ENCODE results near the gene SVBP.
"Not testable (repeated sequence)": the region's sequence is repeated elsewhere in the genome, so short reads cannot be mapped to it uniquely, and the experiment has no call there.

The SVBP gene

DNA sequence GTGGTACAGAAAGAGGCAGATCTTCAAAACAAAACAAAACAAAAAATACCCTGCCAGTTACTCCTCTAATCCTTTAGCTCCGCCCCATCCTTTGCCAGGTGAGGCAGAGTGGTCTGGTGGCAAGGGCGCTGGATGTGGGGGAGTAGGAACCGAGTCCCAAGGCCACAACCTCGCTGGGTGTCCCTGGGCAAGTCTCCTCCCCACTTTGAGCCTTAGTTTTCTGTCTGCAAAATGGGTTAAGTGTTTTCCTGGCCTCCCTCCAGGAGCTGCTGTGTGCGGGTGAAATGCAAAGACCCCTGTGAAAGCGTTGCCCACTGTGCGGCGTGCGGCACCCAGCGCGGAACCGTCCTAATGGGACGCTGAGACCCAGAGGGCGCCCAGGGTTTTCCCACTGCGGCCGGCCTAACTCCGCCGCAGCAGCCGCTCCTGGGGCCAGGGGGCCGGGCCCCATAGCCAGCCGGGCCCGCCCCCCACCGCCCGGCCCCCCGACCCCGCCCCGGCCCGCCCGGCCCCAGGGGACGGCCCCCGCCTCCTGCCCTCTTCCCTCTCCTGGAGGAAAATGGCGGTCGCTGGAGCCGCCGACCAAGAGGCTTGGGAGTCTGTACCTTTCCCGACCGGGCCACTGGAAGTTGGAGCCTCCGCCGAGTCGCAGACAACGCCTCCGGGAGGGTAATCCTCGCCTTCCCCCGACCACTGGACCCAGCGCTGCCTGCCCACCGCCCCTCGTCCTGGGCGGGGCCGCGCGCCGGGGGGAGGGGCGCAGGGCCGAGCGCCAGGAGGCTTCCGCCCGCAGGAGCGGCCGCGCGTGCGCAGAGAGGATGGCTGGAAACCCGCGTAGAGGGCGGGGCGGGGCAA is at the start of gene SVBP, which contains the start of gene ERMAP:
Gene SVBP (minus strand): TSS at position 813 of the 855 bp plus-strand sequence. CDS start 853 bp downstream, outside the sequence.
Gene ERMAP (plus strand): TSS at position 538 of the 855 bp plus-strand sequence. CDS start 13,327 bp downstream, outside the sequence.
- peak; percentile 95 for DNase-seq

GRCh38 chr1:42866549-42866948 is 49.4 kb upstream of the SVBP start:
- DNase-seq, result no peak

- no peak for DNase-seq
These were observed 43.8 kb upstream of the SVBP start for GRCh38 chr1:42861014-42861399.

GRCh38 chr1:42860339-42861013 is 43.3 kb upstream of the SVBP start:
- no peak for DNase-seq

GRCh38 chr1:42859366-42859765 is 42.2 kb upstream of the SVBP start:
- DNase-seq, result not testable (repeated sequence)

- DNase-seq, result not testable (repeated sequence)
These were observed 39.4 kb upstream of the SVBP start for GRCh38 chr1:42856554-42856953.

- DNase-seq, result no peak
These were observed 36.1 kb upstream of the SVBP start for GRCh38 chr1:42853116-42853884.

GRCh38 chr1:42852608-42852980 is 35.4 kb upstream of the SVBP start:
- no peak for DNase-seq

GRCh38 chr1:42851960-42852607 is 34.9 kb upstream of the SVBP start:
- no peak for DNase-seq

GRCh38 chr1:42851420-42851819 is 34.2 kb upstream of the SVBP start:
- DNase-seq, result no peak

DNA sequence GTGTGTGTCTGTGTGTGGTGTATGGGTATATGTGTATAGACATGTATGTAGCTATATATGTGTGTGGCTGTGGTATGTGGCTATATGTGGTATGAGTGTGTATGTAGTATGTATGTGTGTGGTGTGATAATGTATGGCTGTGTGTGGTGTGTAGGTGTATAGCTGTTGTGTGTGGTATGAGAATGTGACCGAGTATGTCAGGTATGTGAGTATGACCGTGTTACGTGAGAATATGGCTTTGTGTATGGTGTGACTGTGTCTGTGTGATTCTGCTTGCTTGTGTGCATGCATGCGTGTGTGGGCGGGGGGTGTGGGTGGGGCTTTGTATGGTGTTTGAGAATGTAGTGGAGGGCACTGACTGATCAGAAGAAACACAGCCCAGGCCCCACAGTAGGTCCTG is 32.7 kb upstream of the SVBP start:
- DNase-seq, result no peak

- no peak for DNase-seq
These were observed 31.8 kb upstream of the SVBP start for GRCh38 chr1:42848823-42849537.

DNA sequence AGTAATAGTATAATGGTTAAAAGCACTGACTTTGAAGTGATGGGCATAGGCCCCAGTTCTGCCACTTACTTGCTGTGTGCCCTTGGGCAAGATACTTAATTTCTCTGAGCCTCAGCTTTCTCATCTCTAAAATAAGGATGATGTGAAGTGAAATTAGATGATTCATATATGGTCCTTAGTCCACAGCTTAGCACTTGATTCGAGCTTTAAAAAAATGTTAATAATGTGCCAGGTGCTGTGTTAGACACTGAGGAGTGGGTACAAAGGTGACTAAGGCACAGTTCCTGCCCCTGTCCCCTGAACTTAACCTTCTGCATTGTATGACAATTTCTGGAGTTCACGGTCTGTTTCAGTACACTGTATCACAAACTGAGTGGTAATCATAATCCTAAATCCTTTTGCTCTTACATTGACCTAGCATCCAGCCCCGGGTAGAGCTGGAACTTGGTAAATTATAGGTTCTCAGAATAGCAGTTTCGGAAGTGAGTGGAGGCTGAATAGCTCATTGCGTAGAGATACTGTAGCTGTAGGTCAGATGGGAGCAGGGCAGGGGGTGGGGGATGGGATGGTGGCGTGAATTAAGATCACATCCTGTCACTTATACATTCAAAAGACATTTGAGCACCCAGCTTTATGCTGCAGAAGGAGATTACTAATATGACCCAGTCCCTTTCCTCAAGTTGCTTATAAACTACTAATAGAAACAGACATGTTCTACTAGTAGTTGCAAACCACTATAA is 30.7 kb upstream of the SVBP start:
- no peak for DNase-seq

GRCh38 chr1:42847111-42847595 is 30.0 kb upstream of the SVBP start:
- DNase-seq, result no peak

- DNase-seq, result peak; percentile 98
These were observed 29.3 kb upstream of the SVBP start, which contains the start of gene ZNF691 for GRCh38 chr1:42846257-42847110. Gene ZNF691, plus strand, starts transcription at chr1:42846613. Its CDS starts 3,046 bp downstream, at chr1:42849659.

- no peak for DNase-seq
These were observed 28.7 kb upstream of the SVBP start for GRCh38 chr1:42845866-42846256.

- no peak for DNase-seq
These were observed 28.0 kb upstream of the SVBP start for GRCh38 chr1:42845193-42845592.

DNA sequence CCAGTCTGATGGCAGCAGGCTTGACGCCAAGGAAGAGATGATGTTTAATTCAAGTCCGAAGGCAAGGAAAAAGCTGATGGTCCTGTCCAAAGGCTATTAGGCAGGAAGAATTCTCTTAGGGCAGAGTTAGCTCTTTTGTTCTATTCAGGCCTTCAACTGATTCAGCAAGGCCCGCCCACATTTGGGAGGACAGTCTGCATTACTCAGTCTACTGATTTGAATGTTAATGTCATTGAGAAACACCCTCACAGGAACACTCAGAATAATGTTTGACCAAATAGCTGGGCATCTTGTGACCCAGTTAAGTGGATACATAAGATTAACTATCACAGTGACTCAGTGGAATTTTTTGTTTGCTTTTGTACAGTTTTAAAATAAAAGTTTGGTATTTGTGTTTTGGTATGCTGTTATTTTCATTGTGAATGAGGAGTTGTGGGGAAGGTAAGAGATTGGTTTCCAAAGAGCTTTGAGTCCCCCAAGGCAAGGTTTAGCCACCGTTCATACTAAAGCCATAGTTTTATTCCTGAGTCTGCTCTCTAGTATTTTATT is 27.5 kb upstream of the SVBP start:
- no peak for DNase-seq

DNA sequence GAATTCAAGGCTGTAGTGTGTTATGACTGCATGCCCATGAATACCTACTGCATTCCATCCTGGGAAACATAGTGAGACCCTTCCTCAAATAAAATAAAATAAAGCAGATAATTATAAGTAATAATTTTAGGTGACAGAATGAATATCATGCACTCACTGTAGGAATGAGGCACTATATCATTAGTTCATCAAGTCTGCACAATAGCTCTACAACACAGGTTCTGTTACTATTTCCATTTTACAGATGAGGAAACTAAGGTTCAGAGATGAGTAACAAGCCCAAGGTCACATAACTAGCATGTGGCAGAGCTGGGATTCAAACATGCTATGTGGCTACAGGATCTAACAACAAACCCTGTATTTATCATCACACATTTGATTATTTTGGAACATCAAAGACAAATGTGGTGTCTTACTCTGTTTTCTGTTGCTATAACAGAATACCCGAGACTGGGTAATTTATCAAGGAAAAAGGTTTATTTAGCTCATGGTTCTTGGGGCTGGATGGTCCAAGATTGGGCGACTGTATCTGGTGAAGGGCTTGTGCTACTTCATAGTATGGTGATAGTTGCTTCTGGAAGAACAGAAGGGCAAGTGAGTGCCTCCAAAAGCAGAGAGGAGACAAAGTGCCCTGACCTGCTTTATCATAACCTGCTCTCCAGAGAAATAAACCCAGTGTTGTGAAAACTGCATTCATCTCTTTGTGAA is 24.4 kb upstream of the SVBP start:
- DNase-seq, result no peak

All from NCI-H1092 treated with DMSO at 0.1 percent for 48 hours (cell line).